ENCODE measurements around the gene SERPINA6.

SERPINA6 gene

GRCh38 chr14:94309721-94310120, 13.4 kb downstream of the SERPINA6 start:
- Histone ChIP-seq H3K27me3 (ENCODE audit: insufficient read depth, low read length) (peaks cover 2% of the 10 kb centered on the region), H3K9me3 (ENCODE audit: insufficient read depth, low read depth, low read length) (peaks cover 6% of the 10 kb centered on the region), H3K4me3 (ENCODE audit: low read depth, low read length) (no peak overlapping the region), H3K9ac (ENCODE audit: low read length) (no peak overlapping the region), H3K14ac (ENCODE audit: low read length) (no peak overlapping the region), H3K23ac (ENCODE audit: low read length) (no peak overlapping the region), H3K79me2 (ENCODE audit: control insufficient read depth, insufficient read depth, low read length, poor library complexity) (no peaks in the 10 kb centered on the region), H2BK5ac (ENCODE audit: low read depth, low read length, poor library complexity) (no peak overlapping the region), H2BK120ac (ENCODE audit: insufficient read depth, low read length, poor library complexity) (no peak overlapping the region), H3K4me1 (ENCODE audit: control insufficient read depth in 1 of 2, insufficient read depth in 2 of 2, low read length in 2 of 2) (no peaks in the 10 kb centered on the region), H4K12ac (ENCODE audit: low read depth, low read length) (no peak overlapping the region), H3K4ac (ENCODE audit: low read depth, low read length) (no peak overlapping the region), H3K36me3 (ENCODE audit: control insufficient read depth in 1 of 2, insufficient read depth in 2 of 2, low read length in 2 of 2) (no peaks in the 10 kb centered on the region), H4K8ac (ENCODE audit: low read depth, low read length) (no peak overlapping the region), H4K91ac (ENCODE audit: low read depth, low read length) (no peak overlapping the region), H2BK12ac (ENCODE audit: low read length) (no peak overlapping the region), H3K4me2 (ENCODE audit: low read length) (no peak overlapping the region), H3K79me1 (ENCODE audit: low read length) (no peaks in the 10 kb centered on the region), H3K18ac (ENCODE audit: low read length) (no peak overlapping the region), H2AFZ (ENCODE audit: insufficient read depth, low read length, poor library complexity) (no peak overlapping the region), H3K27ac (ENCODE audit: low read depth, low read length) (no peak overlapping the region), H2AK5ac (ENCODE audit: low read length) (no peak overlapping the region)
- no CpG with 5 or more reads among the region's 10 CpGs for WGBS (ENCODE audit: extremely low coverage, insufficient coverage, insufficient read length)
- DNase-seq, result peak in 1 of 2 donors; percentile 47

DNA sequence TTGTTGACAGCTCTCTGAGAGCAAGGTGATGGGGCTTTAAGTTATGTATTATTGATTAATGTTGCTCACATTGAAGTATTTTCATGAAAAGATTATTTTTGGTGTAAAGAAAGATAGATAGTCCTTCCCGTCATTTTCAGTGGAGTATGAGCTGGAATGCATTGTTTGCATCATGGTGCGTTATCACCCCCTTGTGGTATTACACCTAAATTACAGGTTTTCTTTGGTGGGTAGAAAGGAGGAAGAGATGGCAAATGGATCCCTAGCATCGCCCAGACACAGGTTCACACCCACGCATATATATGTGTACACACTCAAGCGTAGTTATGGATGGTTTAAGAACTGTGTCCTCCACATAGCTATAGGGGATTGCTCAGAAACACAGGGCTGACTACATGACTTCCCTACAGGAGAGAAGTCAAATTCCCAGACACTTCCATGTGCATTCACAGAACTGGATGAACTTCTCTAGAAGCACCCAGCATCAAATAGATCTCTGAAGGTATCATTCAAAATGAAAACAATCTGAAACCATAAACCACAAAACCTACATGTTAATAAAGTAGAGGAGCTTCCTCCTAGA, 15.6 kb downstream of the SERPINA6 start:
- Histone ChIP-seq H3K79me2 (ENCODE audit: control insufficient read depth, insufficient read depth, low read length, poor library complexity) (no peaks in the 10 kb centered on the region), H3K9ac (ENCODE audit: low read length) (no peak overlapping the region), H2BK12ac (ENCODE audit: low read length) (no peak overlapping the region), H4K91ac (ENCODE audit: low read depth, low read length) (no peak overlapping the region), H3K4me3 (ENCODE audit: low read depth, low read length) (no peak overlapping the region), H3K27ac (ENCODE audit: low read depth, low read length) (no peak overlapping the region), H3K18ac (ENCODE audit: low read length) (no peak overlapping the region), H2AFZ (ENCODE audit: insufficient read depth, low read length, poor library complexity) (no peak overlapping the region), H3K4ac (ENCODE audit: low read depth, low read length) (no peak overlapping the region), H2AK5ac (ENCODE audit: low read length) (no peak overlapping the region), H4K12ac (ENCODE audit: low read depth, low read length) (no peak overlapping the region), H2BK5ac (ENCODE audit: low read depth, low read length, poor library complexity) (no peak overlapping the region), H3K79me1 (ENCODE audit: low read length) (no peaks in the 10 kb centered on the region), H3K27me3 (ENCODE audit: insufficient read depth, low read length) (peaks cover 2% of the 10 kb centered on the region), H3K14ac (ENCODE audit: low read length) (no peak overlapping the region), H2BK120ac (ENCODE audit: insufficient read depth, low read length, poor library complexity) (no peak overlapping the region), H3K23ac (ENCODE audit: low read length) (no peak overlapping the region), H3K4me1 (ENCODE audit: control insufficient read depth in 1 of 2, insufficient read depth in 2 of 2, low read length in 2 of 2) (no peaks in the 10 kb centered on the region), H3K4me2 (ENCODE audit: low read length) (no peak overlapping the region), H4K8ac (ENCODE audit: low read depth, low read length) (no peak overlapping the region), H3K36me3 (ENCODE audit: control insufficient read depth in 1 of 2, insufficient read depth in 2 of 2, low read length in 2 of 2) (no peaks in the 10 kb centered on the region), H3K9me3 (ENCODE audit: insufficient read depth, low read depth, low read length) (peaks cover 6% of the 10 kb centered on the region)
- no CpG with 5 or more reads among the region's 5 CpGs for WGBS (ENCODE audit: extremely low coverage, insufficient coverage, insufficient read length)
- DNase-seq, result peak in 1 of 2 donors; percentile 47

GRCh38 chr14:94306047-94306978, 16.8 kb downstream of the SERPINA6 start:
- H3K18ac ChIP-seq (ENCODE audit: low read length), result no peak overlapping the region
- no peak overlapping the region for H3K4ac ChIP-seq (ENCODE audit: low read depth, low read length)
- H3K14ac ChIP-seq (ENCODE audit: low read length), result no peak overlapping the region
- H2BK12ac ChIP-seq (ENCODE audit: low read length), result no peak overlapping the region
- H3K4me2 ChIP-seq (ENCODE audit: low read length), result no peak overlapping the region
- no peak overlapping the region for H2BK120ac ChIP-seq (ENCODE audit: insufficient read depth, low read length, poor library complexity)
- no peaks in the 10 kb centered on the region for H3K79me1 ChIP-seq (ENCODE audit: low read length)
- no peak overlapping the region for H3K27ac ChIP-seq (ENCODE audit: low read depth, low read length)
- H4K91ac ChIP-seq (ENCODE audit: low read depth, low read length), result no peak overlapping the region
- H2BK5ac ChIP-seq (ENCODE audit: low read depth, low read length, poor library complexity), result no peak overlapping the region
- no peak overlapping the region for H2AK5ac ChIP-seq (ENCODE audit: low read length)
- H3K9me3 ChIP-seq (ENCODE audit: insufficient read depth, low read depth, low read length), result peaks cover 6% of the 10 kb centered on the region
- H4K12ac ChIP-seq (ENCODE audit: low read depth, low read length), result no peak overlapping the region
- no peak overlapping the region for H3K23ac ChIP-seq (ENCODE audit: low read length)
- H3K36me3 ChIP-seq (ENCODE audit: control insufficient read depth in 1 of 2, insufficient read depth in 2 of 2, low read length in 2 of 2), result no peaks in the 10 kb centered on the region
- H3K4me3 ChIP-seq (ENCODE audit: low read depth, low read length), result no peak overlapping the region
- WGBS (ENCODE audit: extremely low coverage, insufficient coverage, insufficient read length), result no CpG with 5 or more reads among the region's 12 CpGs
- H3K79me2 ChIP-seq (ENCODE audit: control insufficient read depth, insufficient read depth, low read length, poor library complexity), result no peaks in the 10 kb centered on the region
- no peak overlapping the region for H4K8ac ChIP-seq (ENCODE audit: low read depth, low read length)
- no peaks in the 10 kb centered on the region for H3K27me3 ChIP-seq (ENCODE audit: insufficient read depth, low read length)
- H3K9ac ChIP-seq (ENCODE audit: low read length), result no peak overlapping the region
- no peak for DNase-seq
- no peak overlapping the region for H2AFZ ChIP-seq (ENCODE audit: insufficient read depth, low read length, poor library complexity)
- no peaks in the 10 kb centered on the region for H3K4me1 ChIP-seq (ENCODE audit: control insufficient read depth in 1 of 2, insufficient read depth in 2 of 2, low read length in 2 of 2)

DNA sequence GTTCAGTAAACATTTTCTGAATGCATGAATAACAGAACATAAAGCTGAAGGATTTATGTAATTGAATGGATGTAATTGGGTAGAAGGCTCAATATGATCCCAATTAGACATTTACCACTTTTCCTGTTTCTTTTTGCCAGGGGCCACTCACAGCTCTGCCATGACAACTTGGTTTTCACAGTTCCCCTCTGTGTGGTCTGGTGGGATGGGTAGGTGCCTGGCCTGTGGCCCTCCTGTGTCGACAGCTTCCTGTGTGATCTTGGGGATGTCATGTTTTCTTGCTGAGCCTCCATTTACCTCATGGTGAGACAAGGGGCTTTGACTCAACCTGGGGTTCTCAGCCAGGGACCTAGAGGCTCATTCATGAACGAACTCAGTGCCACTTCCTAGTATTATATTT, 17.5 kb downstream of the SERPINA6 start:
- Histone ChIP-seq H4K91ac (ENCODE audit: low read depth, low read length) (no peak overlapping the region), H4K8ac (ENCODE audit: low read depth, low read length) (no peak overlapping the region), H2BK5ac (ENCODE audit: low read depth, low read length, poor library complexity) (no peak overlapping the region), H3K36me3 (ENCODE audit: control insufficient read depth in 1 of 2, insufficient read depth in 2 of 2, low read length in 2 of 2) (no peaks in the 10 kb centered on the region), H4K12ac (ENCODE audit: low read depth, low read length) (no peak overlapping the region), H3K79me1 (ENCODE audit: low read length) (no peaks in the 10 kb centered on the region), H2AK5ac (ENCODE audit: low read length) (no peak overlapping the region), H3K79me2 (ENCODE audit: control insufficient read depth, insufficient read depth, low read length, poor library complexity) (no peaks in the 10 kb centered on the region), H2BK12ac (ENCODE audit: low read length) (no peak overlapping the region), H3K18ac (ENCODE audit: low read length) (no peak overlapping the region), H2AFZ (ENCODE audit: insufficient read depth, low read length, poor library complexity) (no peak overlapping the region), H3K4me2 (ENCODE audit: low read length) (no peak overlapping the region), H3K4ac (ENCODE audit: low read depth, low read length) (no peak overlapping the region), H2BK120ac (ENCODE audit: insufficient read depth, low read length, poor library complexity) (no peak overlapping the region), H3K27ac (ENCODE audit: low read depth, low read length) (no peak overlapping the region), H3K4me1 (ENCODE audit: control insufficient read depth in 1 of 2, insufficient read depth in 2 of 2, low read length in 2 of 2) (no peaks in the 10 kb centered on the region), H3K9me3 (ENCODE audit: insufficient read depth, low read depth, low read length) (peaks cover 5% of the 10 kb centered on the region), H3K9ac (ENCODE audit: low read length) (no peak overlapping the region), H3K4me3 (ENCODE audit: low read depth, low read length) (no peak overlapping the region), H3K14ac (ENCODE audit: low read length) (no peak overlapping the region), H3K23ac (ENCODE audit: low read length) (no peak overlapping the region), H3K27me3 (ENCODE audit: insufficient read depth, low read length) (no peaks in the 10 kb centered on the region)
- no peak for DNase-seq
- WGBS (ENCODE audit: extremely low coverage, insufficient coverage, insufficient read length), result no CpG with 5 or more reads among the region's 2 CpGs

Data from trophoblast cell (in vitro differentiated cells and primary cell).